Transverse colon (tissue), 3 donors: ENCODE data around the gene TLE3.

Experiments used
- CTCF ChIP-seq, 5 experiments: fragments of 200-600 bp in 3 of 5; fragments of 450-650 bp in 2 of 5; sonication (generic) in 3 of 5; IDR thresholded peaks; 1 replicate in 2 of 5; 2 replicates in 3 of 5; pipeline ENCODE4 v1.5.1; 2016 to 2017; ENCODE audit warnings: antibody characterized with exemption in 5 of 5, inconsistent platforms in 3 of 5, mild to moderate bottlenecking in 2 of 5, moderate library complexity in 1 of 5
- EP300 ChIP-seq: sonication (generic); formaldehyde crosslinking; IDR thresholded peaks from one replicate; pipeline ENCODE4 v1.6.1; 2017; ENCODE audit warnings: antibody characterized with exemption, low read depth

- TF ChIP-seq CTCF (IDR thresholded peaks at IDR 0.05) (no peak), EP300 (no peak)
Observed at GRCh38 chr15:70051948-70052633, 45.6 kb downstream of the TLE3 start.
